WTC11 (cell line): ENCODE results near the gene CABCOCO1. TPM values are rescaled to one million over a fixed set of nuclear protein-coding genes. Genes with fewer than 3 reads are reported as not detected.

Experiments used
- ATAC-seq: fragments of 200-7000 bp; cut with Tn5 transposase; 2 replicates; pipeline ENCODE4 v1.10.0; 2021; ENCODE audit warnings: mild to moderate bottlenecking, moderate library complexity
- CTCF ChIA-PET: fragments of 300-600 bp; sonication (Branson Sonifier 250); formaldehyde crosslinking; loops from one replicate; lab custom pipeline; 2021; ENCODE audit warnings: antibody characterized with exemption; lab: Charles Lee
- POLR2A ChIA-PET: fragments of 350-600 bp; sonication (Branson Sonifier 250); formaldehyde crosslinking; loops from one replicate; lab custom pipeline; 2021; ENCODE audit warnings: antibody characterized with exemption; lab: Charles Lee
- DNase-seq: peaks from one replicate; pipeline ENCODE4 v3.0.0; 2021; ENCODE audit warnings: low spot score
- H3K27ac Mint-ChIP-seq: 2 replicates; pipeline ENCODE4 v1.8.0; 2021; ENCODE audit warnings: mixed read lengths
- H3K27me3 Mint-ChIP-seq: 2 replicates; pipeline ENCODE4 v1.8.0; 2021; ENCODE audit warnings: low read depth, mild to moderate bottlenecking, moderate library complexity, mixed read lengths
- H3K36me3 Mint-ChIP-seq: 2 replicates; pipeline ENCODE4 v1.8.0; 2021; ENCODE audit warnings: mixed read lengths
- H3K4me1 Mint-ChIP-seq: 2 replicates; pipeline ENCODE4 v1.8.0; 2022; ENCODE audit warnings: mixed read lengths
- H3K4me3 Mint-ChIP-seq: 2 replicates; pipeline ENCODE4 v1.8.0; 2021; ENCODE audit warnings: mild to moderate bottlenecking, moderate library complexity, mixed read lengths
- H3K9me3 Mint-ChIP-seq: 2 replicates; pipeline ENCODE4 v1.8.0; 2021; ENCODE audit warnings: mixed read lengths
- AR ChIP-seq: fragments of 250-450 bp; sonication (Bioruptor Pico); IDR thresholded peaks from 2 replicates; pipeline ENCODE4 v1.9.0; 2021; ENCODE audit warnings: mild to moderate bottlenecking
- ATF1 ChIP-seq: sonication (generic); formaldehyde crosslinking; IDR thresholded peaks from 2 replicates; pipeline ENCODE4 v1.8.1; 2023; ENCODE audit warnings: mild to moderate bottlenecking, moderate library complexity, missing genetic modification reagents
- ATF6 ChIP-seq: sonication (generic); formaldehyde crosslinking; IDR thresholded peaks from 2 replicates; pipeline ENCODE4 v1.8.1; 2023; ENCODE audit warnings: mild to moderate bottlenecking, missing genetic modification reagents
- CREB1 ChIP-seq: sonication (generic); formaldehyde crosslinking; IDR thresholded peaks from 2 replicates; pipeline ENCODE4 v1.8.0; 2023; ENCODE audit warnings: mild to moderate bottlenecking, missing genetic modification reagents
- CTCF ChIP-seq: fragments of 200-600 bp; IDR thresholded peaks from 2 replicates; pipeline ENCODE4 v1.8.0; 2022; ENCODE audit warnings: antibody characterized with exemption
- EMX1 ChIP-seq: fragments of 250-450 bp; sonication (Bioruptor Pico); IDR thresholded peaks from 2 replicates; pipeline ENCODE4 v1.8.0; 2021; ENCODE audit warnings: mild to moderate bottlenecking
- MLX ChIP-seq: sonication (generic); formaldehyde crosslinking; IDR thresholded peaks from 2 replicates; pipeline ENCODE4 v1.8.1; 2023; ENCODE audit warnings: mild to moderate bottlenecking, missing genetic modification reagents, moderate library complexity
- NFATC4 ChIP-seq: fragments of 250-450 bp; sonication (Bioruptor Pico); IDR thresholded peaks from 2 replicates; pipeline ENCODE4 v1.9.0; 2021; ENCODE audit warnings: mild to moderate bottlenecking
- NR1H2 ChIP-seq: sonication (generic); formaldehyde crosslinking; IDR thresholded peaks from 2 replicates; pipeline ENCODE4 v1.9.0; 2021; ENCODE audit warnings: mild to moderate bottlenecking, moderate library complexity, missing genetic modification reagents
- OVOL2 ChIP-seq: fragments of 250-450 bp; sonication (Bioruptor Pico); IDR thresholded peaks from 2 replicates; pipeline ENCODE4 v1.9.0; 2021; ENCODE audit warnings: mild to moderate bottlenecking, borderline replicate concordance
- TEAD1 ChIP-seq: sonication (generic); formaldehyde crosslinking; IDR thresholded peaks from 2 replicates; pipeline ENCODE4 v1.8.0; 2022; ENCODE audit warnings: mild to moderate bottlenecking, missing genetic modification reagents
- TP53 ChIP-seq: sonication (generic); formaldehyde crosslinking; IDR thresholded peaks from 2 replicates; pipeline ENCODE4 v1.8.1; 2023; ENCODE audit warnings: mild to moderate bottlenecking, missing genetic modification reagents
- ZBTB21 ChIP-seq: sonication (generic); formaldehyde crosslinking; IDR thresholded peaks from 2 replicates; pipeline ENCODE4 v1.8.1; 2023; ENCODE audit warnings: mild to moderate bottlenecking, missing genetic modification reagents, borderline replicate concordance
- ZNF219 ChIP-seq: sonication (generic); formaldehyde crosslinking; IDR thresholded peaks from 2 replicates; pipeline ENCODE4 v1.8.0; 2023; ENCODE audit warnings: missing genetic modification reagents, mild to moderate bottlenecking, borderline replicate concordance
- ZNF671 ChIP-seq: fragments of 250-450 bp; sonication (Bioruptor Pico); IDR thresholded peaks from 2 replicates; pipeline ENCODE4 v1.8.0; 2021; ENCODE audit warnings: mild to moderate bottlenecking
- total RNA-seq: library from RNA; stranded (reverse); gene quantifications from 3 replicates; pipeline ENCODE4 v1.2.3, GENCODE V29; 2021
- TF ChIP-seq, protein P1 (sequence below): sonication (generic); formaldehyde crosslinking; IDR thresholded peaks from 2 replicates; pipeline ENCODE4 v1.8.0; 2023; ENCODE audit warnings: missing genetic modification reagents, mild to moderate bottlenecking, borderline replicate concordance
- TF ChIP-seq, protein P2 (sequence below): sonication (generic); formaldehyde crosslinking; IDR thresholded peaks from 2 replicates; pipeline ENCODE4 v1.8.0; 2022; ENCODE audit warnings: mild to moderate bottlenecking, missing genetic modification reagents
- TF ChIP-seq, protein P3 (sequence below): sonication (generic); formaldehyde crosslinking; IDR thresholded peaks from 2 replicates; pipeline ENCODE4 v1.8.1; 2022; ENCODE audit warnings: mild to moderate bottlenecking, moderate library complexity, missing genetic modification reagents
- TF ChIP-seq, protein P4 (sequence below): fragments of 250-450 bp; sonication (Bioruptor Pico); IDR thresholded peaks from 2 replicates; pipeline ENCODE4 v1.8.0; 2021; ENCODE audit warnings: mild to moderate bottlenecking

CABCOCO1 gene
- total RNA-seq, 1 experiment from 2014 or later, result not detected

- DNase-seq (no peak), ATAC-seq (no peak)
- H3K27ac Mint-ChIP-seq, result no peak overlapping the region
- TF ChIP-seq CREB1 (no peak), ATF6 (CRISPR knock-in tag) (no peak), TP53 (no peak), CTCF (no peak), MLX (CRISPR knock-in tag) (no peak), EMX1 (CRISPR knock-in tag) (no peak)
- TF ChIP-seq, protein P1, sequence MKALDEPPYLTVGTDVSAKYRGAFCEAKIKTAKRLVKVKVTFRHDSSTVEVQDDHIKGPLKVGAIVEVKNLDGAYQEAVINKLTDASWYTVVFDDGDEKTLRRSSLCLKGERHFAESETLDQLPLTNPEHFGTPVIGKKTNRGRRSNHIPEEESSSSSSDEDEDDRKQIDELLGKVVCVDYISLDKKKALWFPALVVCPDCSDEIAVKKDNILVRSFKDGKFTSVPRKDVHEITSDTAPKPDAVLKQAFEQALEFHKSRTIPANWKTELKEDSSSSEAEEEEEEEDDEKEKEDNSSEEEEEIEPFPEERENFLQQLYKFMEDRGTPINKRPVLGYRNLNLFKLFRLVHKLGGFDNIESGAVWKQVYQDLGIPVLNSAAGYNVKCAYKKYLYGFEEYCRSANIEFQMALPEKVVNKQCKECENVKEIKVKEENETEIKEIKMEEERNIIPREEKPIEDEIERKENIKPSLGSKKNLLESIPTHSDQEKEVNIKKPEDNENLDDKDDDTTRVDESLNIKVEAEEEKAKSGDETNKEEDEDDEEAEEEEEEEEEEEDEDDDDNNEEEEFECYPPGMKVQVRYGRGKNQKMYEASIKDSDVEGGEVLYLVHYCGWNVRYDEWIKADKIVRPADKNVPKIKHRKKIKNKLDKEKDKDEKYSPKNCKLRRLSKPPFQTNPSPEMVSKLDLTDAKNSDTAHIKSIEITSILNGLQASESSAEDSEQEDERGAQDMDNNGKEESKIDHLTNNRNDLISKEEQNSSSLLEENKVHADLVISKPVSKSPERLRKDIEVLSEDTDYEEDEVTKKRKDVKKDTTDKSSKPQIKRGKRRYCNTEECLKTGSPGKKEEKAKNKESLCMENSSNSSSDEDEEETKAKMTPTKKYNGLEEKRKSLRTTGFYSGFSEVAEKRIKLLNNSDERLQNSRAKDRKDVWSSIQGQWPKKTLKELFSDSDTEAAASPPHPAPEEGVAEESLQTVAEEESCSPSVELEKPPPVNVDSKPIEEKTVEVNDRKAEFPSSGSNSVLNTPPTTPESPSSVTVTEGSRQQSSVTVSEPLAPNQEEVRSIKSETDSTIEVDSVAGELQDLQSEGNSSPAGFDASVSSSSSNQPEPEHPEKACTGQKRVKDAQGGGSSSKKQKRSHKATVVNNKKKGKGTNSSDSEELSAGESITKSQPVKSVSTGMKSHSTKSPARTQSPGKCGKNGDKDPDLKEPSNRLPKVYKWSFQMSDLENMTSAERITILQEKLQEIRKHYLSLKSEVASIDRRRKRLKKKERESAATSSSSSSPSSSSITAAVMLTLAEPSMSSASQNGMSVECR (CRISPR knock-in tag), result no peak
- ChIA-PET POLR2A (no interaction called here), CTCF (interaction anchor here (0.7 to 1.2 kb wide), 2 partner anchors 21 to 1425 kb away, joined by 4 to 5 read pairs; partner anchors contain the start of gene ANK3)
- H3K27me3 Mint-ChIP-seq, result peaks cover 32% of the 10 kb centered on the region
- H3K4me1 Mint-ChIP-seq, result no peaks in the 10 kb centered on the region
- H3K36me3 Mint-ChIP-seq, result no peaks in the 10 kb centered on the region
- no peaks in the 10 kb centered on the region for H3K9me3 Mint-ChIP-seq
- no peak overlapping the region for H3K4me3 Mint-ChIP-seq
These were observed 151.4 kb downstream of the CABCOCO1 start for GRCh38 chr10:61814160-61814559.

DNA sequence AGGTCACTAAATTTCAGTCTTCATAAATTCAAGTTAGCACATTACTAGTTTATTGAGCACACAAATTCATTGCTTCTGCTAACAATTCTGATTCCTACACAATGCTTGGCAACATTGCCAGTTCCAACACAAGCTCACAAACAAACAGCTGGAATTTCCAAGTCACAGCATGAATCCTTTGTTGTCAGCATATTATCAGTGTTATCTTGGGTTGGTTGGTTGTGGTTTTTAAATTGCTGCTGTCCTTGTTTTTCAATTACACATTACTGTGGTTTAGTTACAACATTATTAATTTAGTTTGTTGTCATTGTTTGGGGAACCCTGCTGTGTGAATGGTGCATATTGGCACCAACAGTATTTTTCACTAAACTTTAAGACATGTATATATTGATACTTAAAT lies 152.8 kb downstream of the CABCOCO1 start:
- H3K36me3 Mint-ChIP-seq, result no peaks in the 10 kb centered on the region
- H3K27ac Mint-ChIP-seq, result no peak overlapping the region
- no peak overlapping the region for H3K4me3 Mint-ChIP-seq
- no peak for ATAC-seq
- DNase-seq, result no peak
- ChIA-PET POLR2A (no interaction called here), CTCF (no interaction called here)
- H3K4me1 Mint-ChIP-seq, result no peaks in the 10 kb centered on the region
- no peaks in the 10 kb centered on the region for H3K9me3 Mint-ChIP-seq
- H3K27me3 Mint-ChIP-seq, result peaks cover 45% of the 10 kb centered on the region
- TF ChIP-seq TEAD1 (CRISPR knock-in tag) (no peak), ZNF219 (CRISPR knock-in tag) (no peak), ATF1 (no peak), OVOL2 (CRISPR knock-in tag) (no peak), ZBTB21 (CRISPR knock-in tag) (no peak), NR1H2 (CRISPR knock-in tag) (no peak), NFATC4 (CRISPR knock-in tag) (no peak), TP53 (no peak), ZNF671 (CRISPR knock-in tag) (no peak), AR (CRISPR knock-in tag) (no peak)
- TF ChIP-seq, protein P2, sequence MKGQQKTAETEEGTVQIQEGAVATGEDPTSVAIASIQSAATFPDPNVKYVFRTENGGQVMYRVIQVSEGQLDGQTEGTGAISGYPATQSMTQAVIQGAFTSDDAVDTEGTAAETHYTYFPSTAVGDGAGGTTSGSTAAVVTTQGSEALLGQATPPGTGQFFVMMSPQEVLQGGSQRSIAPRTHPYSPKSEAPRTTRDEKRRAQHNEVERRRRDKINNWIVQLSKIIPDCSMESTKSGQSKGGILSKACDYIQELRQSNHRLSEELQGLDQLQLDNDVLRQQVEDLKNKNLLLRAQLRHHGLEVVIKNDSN (CRISPR knock-in tag), result no peak
- TF ChIP-seq, protein P3, sequence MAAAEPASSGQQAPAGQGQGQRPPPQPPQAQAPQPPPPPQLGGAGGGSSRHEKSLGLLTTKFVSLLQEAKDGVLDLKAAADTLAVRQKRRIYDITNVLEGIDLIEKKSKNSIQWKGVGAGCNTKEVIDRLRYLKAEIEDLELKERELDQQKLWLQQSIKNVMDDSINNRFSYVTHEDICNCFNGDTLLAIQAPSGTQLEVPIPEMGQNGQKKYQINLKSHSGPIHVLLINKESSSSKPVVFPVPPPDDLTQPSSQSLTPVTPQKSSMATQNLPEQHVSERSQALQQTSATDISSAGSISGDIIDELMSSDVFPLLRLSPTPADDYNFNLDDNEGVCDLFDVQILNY, result no peak
- TF ChIP-seq, protein P4, sequence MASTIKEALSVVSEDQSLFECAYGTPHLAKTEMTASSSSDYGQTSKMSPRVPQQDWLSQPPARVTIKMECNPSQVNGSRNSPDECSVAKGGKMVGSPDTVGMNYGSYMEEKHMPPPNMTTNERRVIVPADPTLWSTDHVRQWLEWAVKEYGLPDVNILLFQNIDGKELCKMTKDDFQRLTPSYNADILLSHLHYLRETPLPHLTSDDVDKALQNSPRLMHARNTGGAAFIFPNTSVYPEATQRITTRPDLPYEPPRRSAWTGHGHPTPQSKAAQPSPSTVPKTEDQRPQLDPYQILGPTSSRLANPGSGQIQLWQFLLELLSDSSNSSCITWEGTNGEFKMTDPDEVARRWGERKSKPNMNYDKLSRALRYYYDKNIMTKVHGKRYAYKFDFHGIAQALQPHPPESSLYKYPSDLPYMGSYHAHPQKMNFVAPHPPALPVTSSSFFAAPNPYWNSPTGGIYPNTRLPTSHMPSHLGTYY (CRISPR knock-in tag), result no peak
